Calu3 (cell line): ENCODE data around the gene HIBCH. TPM values are rescaled to one million over a fixed set of nuclear protein-coding genes. Genes with fewer than 3 reads are reported as not detected.

Experiments
- BruUV-seq: library from RNA; stranded (reverse); fragments of 400-500 nt; replicated peaks from 2 replicates; lab custom pipeline; 2021; lab: Mats Ljungman, UMichigan
- CTCF ChIA-PET: fragments of 300-600 bp; sonication (Branson Sonifier 250); formaldehyde crosslinking; loops from one replicate; lab custom pipeline; 2022; ENCODE audit warnings: antibody characterized with exemption; lab: Charles Lee
- DNase-seq: peaks from one replicate; pipeline ENCODE4 v3.0.0; 2022
- H3K27ac Mint-ChIP-seq: one replicate; pipeline ENCODE4 v1.8.0; 2022; ENCODE audit warnings: mixed read lengths; ENCODE audit not compliant: unreplicated experiment
- H3K27me3 Mint-ChIP-seq: one replicate; pipeline ENCODE4 v1.8.0; 2022; ENCODE audit warnings: mixed read lengths; ENCODE audit not compliant: unreplicated experiment
- H3K36me3 Mint-ChIP-seq: one replicate; pipeline ENCODE4 v1.8.0; 2022; ENCODE audit warnings: mild to moderate bottlenecking, moderate library complexity, mixed read lengths; ENCODE audit not compliant: insufficient read depth, unreplicated experiment
- H3K4me1 Mint-ChIP-seq: one replicate; pipeline ENCODE4 v1.8.0; 2022; ENCODE audit warnings: mild to moderate bottlenecking, low read depth, mixed read lengths; ENCODE audit not compliant: unreplicated experiment
- H3K4me3 Mint-ChIP-seq: one replicate; pipeline ENCODE4 v1.8.0; 2022; ENCODE audit warnings: mild to moderate bottlenecking, low read depth, moderate library complexity, mixed read lengths; ENCODE audit not compliant: unreplicated experiment
- H3K9me3 Mint-ChIP-seq: one replicate; pipeline ENCODE4 v1.8.0; 2022; ENCODE audit warnings: low read depth, mixed read lengths; ENCODE audit not compliant: unreplicated experiment
- CTCF ChIP-seq: fragments of 200-600 bp; IDR thresholded peaks from one replicate; pipeline ENCODE4 v1.8.0; 2022; ENCODE audit warnings: antibody characterized with exemption; ENCODE audit not compliant: unreplicated experiment
- intact Hi-C: fragments of 100-400 bp; cut with micrococcal nuclease; formaldehyde crosslinking; loops from one replicate; pipeline ENCODE4 v1.10.0; 2022; ENCODE audit not compliant: unreplicated experiment
- total RNA-seq: library from RNA; stranded (reverse); gene quantifications from 2 replicates; pipeline ENCODE4 v1.2.3, GENCODE V29; 2022

The HIBCH gene
- total RNA-seq, 1 experiment from 2014 or later = 44.6 TPM

GRCh38 chr2:190167702-190168101, 151.9 kb downstream of the HIBCH start:
- DNase-seq = no peak
- intact Hi-C loops = no loop called here

GRCh38 chr2:190165491-190165890, 154.1 kb downstream of the HIBCH start:
- peaks cover 3% of the 10 kb centered on the region for H3K4me1 Mint-ChIP-seq
- no peak for DNase-seq
- no peak for TF ChIP-seq CTCF
- no peaks in the 10 kb centered on the region for H3K27me3 Mint-ChIP-seq
- H3K36me3 Mint-ChIP-seq = no peaks in the 10 kb centered on the region
- peaks cover 6% of the 10 kb centered on the region for H3K9me3 Mint-ChIP-seq
- BruUV-seq = no TSS peak
- intact Hi-C loops = no loop called here
- no peak overlapping the region for H3K4me3 Mint-ChIP-seq
- no peak overlapping the region for H3K27ac Mint-ChIP-seq
- CTCF ChIA-PET = interaction anchor here (1.2 kb wide), 1 partner anchor 15 kb away, joined by 4 read pairs; a partner anchor contains a TSS

More at GRCh38 chr2:190167702-190168101, 151.9 kb downstream of the HIBCH start:
- Mint-ChIP-seq H3K36me3 (no peaks in the 10 kb centered on the region), H3K27me3 (no peaks in the 10 kb centered on the region), H3K27ac (no peak overlapping the region), H3K4me1 (peaks cover 9% of the 10 kb centered on the region), H3K9me3 (peaks cover 6% of the 10 kb centered on the region), H3K4me3 (no peak overlapping the region)
- no TSS peak for BruUV-seq
- TF ChIP-seq CTCF = no peak
- CTCF ChIA-PET = no interaction called here

GRCh38 chr2:190162851-190163250, 156.8 kb downstream of the HIBCH start:
- Mint-ChIP-seq H3K36me3 (no peaks in the 10 kb centered on the region), H3K27me3 (no peaks in the 10 kb centered on the region), H3K4me1 (no peaks in the 10 kb centered on the region), H3K27ac (no peak overlapping the region), H3K9me3 (peaks cover 3% of the 10 kb centered on the region), H3K4me3 (no peak overlapping the region)
- TF ChIP-seq CTCF = no peak
- no TSS peak for BruUV-seq
- CTCF ChIA-PET = no interaction called here
- DNase-seq = no peak
- intact Hi-C loops = loop anchor here (5.0 kb wide), 1 partner anchor 76 kb away; no protein-coding TSS in a partner anchor

GRCh38 chr2:190159453-190159852, 160.2 kb downstream of the HIBCH start:
- intact Hi-C loops = no loop called here
- BruUV-seq = no TSS peak
- Mint-ChIP-seq H3K4me1 (no peaks in the 10 kb centered on the region), H3K4me3 (no peak overlapping the region), H3K27me3 (no peaks in the 10 kb centered on the region), H3K27ac (no peak overlapping the region), H3K36me3 (no peaks in the 10 kb centered on the region), H3K9me3 (no peaks in the 10 kb centered on the region)
- no peak for TF ChIP-seq CTCF
- CTCF ChIA-PET = no interaction called here
- no peak for DNase-seq
